ENCODE measurements around the gene CCR3.

The CCR3 gene

DNA sequence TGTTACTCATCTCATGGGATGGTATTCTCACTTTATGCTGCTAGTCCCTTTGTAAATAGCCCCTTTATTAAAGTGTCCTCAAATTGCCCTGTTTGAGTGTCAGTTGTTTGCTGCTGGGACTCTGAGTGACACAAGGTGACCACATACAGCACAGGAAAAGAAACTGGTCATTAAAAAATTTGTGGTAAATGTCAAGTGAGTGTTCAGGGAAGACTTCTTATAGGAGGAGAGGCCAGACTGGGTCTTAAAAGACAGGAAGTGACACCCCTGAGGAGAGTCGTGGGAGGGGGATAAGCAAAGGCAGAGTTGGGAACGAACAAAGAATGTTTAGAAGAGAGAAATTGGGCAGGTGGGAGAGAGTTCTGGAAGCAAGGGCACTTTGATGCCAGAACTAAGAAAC lies 35.2 kb downstream of the CCR3 start:
- no peak for DNase-seq
- H3K4ac ChIP-seq (ENCODE audit: low read depth, low read length) = no peak overlapping the region
- H3K4me3 ChIP-seq (ENCODE audit: low read length) = no peak overlapping the region
- H3K27ac ChIP-seq (ENCODE audit: low read depth, low read length) = no peak overlapping the region
- H3K23ac ChIP-seq (ENCODE audit: low read length) = no peak overlapping the region
- H2BK120ac ChIP-seq (ENCODE audit: low read depth, low read length) = no peak overlapping the region
- H3K4me2 ChIP-seq (ENCODE audit: low read length) = no peak overlapping the region
- no peak overlapping the region for H2BK15ac ChIP-seq (replicated peaks; ENCODE audit: low read depth)
- H3K79me2 ChIP-seq (ENCODE audit: control insufficient read depth, insufficient read depth, low read length) = no peaks in the 10 kb centered on the region
- no peak overlapping the region for H2BK5ac ChIP-seq (ENCODE audit: low read length)
- no peak overlapping the region for H4K8ac ChIP-seq (ENCODE audit: low read depth, low read length)
- H3K79me1 ChIP-seq (ENCODE audit: low read length) = no peaks in the 10 kb centered on the region
- H3K56ac ChIP-seq (ENCODE audit: low read length) = no peak overlapping the region
- H3K4me1 ChIP-seq (ENCODE audit: control insufficient read depth, low read depth, low read length) = no peaks in the 10 kb centered on the region
- no peak overlapping the region for H3K9ac ChIP-seq (ENCODE audit: low read length)
- no peak overlapping the region for H4K5ac ChIP-seq (ENCODE audit: low read length)
- no peaks in the 10 kb centered on the region for H3K36me3 ChIP-seq (ENCODE audit: control insufficient read depth, insufficient read depth, low read length)
- no CpG with 5 or more reads among the region's 2 CpGs for WGBS (ENCODE audit: extremely low coverage, insufficient coverage, low lambda C conversion rate)
- no peaks in the 10 kb centered on the region for H3K27me3 ChIP-seq (ENCODE audit: insufficient read depth, low read length, poor library complexity)
- no peak overlapping the region for H2AK5ac ChIP-seq (ENCODE audit: low read length)
- H3K18ac ChIP-seq (ENCODE audit: low read length) = no peak overlapping the region

DNA sequence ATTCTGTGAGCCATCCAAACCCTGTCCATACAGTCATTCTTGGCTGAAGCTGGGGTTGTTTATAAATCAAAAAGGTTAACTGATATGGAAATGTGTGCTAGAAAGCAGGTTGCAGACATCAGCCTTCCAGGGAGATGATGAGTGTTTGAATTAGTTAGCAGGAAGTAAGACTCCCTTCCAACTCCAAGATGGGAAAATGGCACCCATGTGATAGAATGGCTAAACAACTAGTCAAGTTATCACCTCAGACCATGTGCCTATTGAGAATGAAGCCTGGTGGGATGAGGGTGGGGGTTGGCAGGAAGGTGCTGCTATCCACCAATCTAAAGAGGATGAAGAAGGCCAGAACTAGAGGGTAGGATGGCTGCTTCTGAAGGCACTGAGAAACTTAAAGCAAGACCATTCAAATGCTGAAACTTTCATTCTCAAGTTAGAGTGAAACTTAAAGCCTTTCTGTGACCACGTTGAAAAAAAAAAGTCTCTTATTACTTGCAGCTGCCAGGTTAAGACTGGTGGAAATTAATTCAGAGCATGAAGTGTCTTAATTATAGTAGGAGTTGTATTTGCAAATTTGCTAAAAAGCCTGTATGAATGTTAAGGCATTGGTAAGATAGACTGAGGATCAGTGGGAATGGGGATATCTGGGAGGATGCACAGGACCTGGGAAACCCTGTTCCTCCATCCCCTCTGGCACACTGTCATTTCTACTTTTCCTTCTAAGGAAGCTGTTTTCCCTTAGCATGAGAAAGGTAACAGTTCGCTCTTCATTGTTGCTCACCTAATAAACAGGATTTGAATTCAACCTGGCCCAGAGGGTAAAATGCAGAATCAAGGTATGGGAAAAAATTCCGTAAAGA lies 36.8 kb downstream of the CCR3 start:
- H4K5ac ChIP-seq (ENCODE audit: low read length) = no peak overlapping the region
- H3K79me2 ChIP-seq (ENCODE audit: control insufficient read depth, insufficient read depth, low read length) = no peaks in the 10 kb centered on the region
- no peak overlapping the region for H2BK5ac ChIP-seq (ENCODE audit: low read length)
- H3K23ac ChIP-seq (ENCODE audit: low read length) = no peak overlapping the region
- H3K4me1 ChIP-seq (ENCODE audit: control insufficient read depth, low read depth, low read length) = no peaks in the 10 kb centered on the region
- no peaks in the 10 kb centered on the region for H3K27me3 ChIP-seq (ENCODE audit: insufficient read depth, low read length, poor library complexity)
- WGBS (ENCODE audit: extremely low coverage, insufficient coverage, low lambda C conversion rate) = no CpG with 5 or more reads among the region's 3 CpGs
- H3K79me1 ChIP-seq (ENCODE audit: low read length) = no peaks in the 10 kb centered on the region
- no peak overlapping the region for H4K8ac ChIP-seq (ENCODE audit: low read depth, low read length)
- H3K56ac ChIP-seq (ENCODE audit: low read length) = no peak overlapping the region
- H3K9ac ChIP-seq (ENCODE audit: low read length) = no peak overlapping the region
- no peak overlapping the region for H2BK15ac ChIP-seq (replicated peaks; ENCODE audit: low read depth)
- no peak overlapping the region for H3K18ac ChIP-seq (ENCODE audit: low read length)
- H2AK5ac ChIP-seq (ENCODE audit: low read length) = no peak overlapping the region
- H2BK120ac ChIP-seq (ENCODE audit: low read depth, low read length) = no peak overlapping the region
- no peaks in the 10 kb centered on the region for H3K36me3 ChIP-seq (ENCODE audit: control insufficient read depth, insufficient read depth, low read length)
- DNase-seq = no peak
- no peak overlapping the region for H3K4me3 ChIP-seq (ENCODE audit: low read length)
- H3K4ac ChIP-seq (ENCODE audit: low read depth, low read length) = no peak overlapping the region
- no peak overlapping the region for H3K27ac ChIP-seq (ENCODE audit: low read depth, low read length)
- no peak overlapping the region for H3K4me2 ChIP-seq (ENCODE audit: low read length)

DNA sequence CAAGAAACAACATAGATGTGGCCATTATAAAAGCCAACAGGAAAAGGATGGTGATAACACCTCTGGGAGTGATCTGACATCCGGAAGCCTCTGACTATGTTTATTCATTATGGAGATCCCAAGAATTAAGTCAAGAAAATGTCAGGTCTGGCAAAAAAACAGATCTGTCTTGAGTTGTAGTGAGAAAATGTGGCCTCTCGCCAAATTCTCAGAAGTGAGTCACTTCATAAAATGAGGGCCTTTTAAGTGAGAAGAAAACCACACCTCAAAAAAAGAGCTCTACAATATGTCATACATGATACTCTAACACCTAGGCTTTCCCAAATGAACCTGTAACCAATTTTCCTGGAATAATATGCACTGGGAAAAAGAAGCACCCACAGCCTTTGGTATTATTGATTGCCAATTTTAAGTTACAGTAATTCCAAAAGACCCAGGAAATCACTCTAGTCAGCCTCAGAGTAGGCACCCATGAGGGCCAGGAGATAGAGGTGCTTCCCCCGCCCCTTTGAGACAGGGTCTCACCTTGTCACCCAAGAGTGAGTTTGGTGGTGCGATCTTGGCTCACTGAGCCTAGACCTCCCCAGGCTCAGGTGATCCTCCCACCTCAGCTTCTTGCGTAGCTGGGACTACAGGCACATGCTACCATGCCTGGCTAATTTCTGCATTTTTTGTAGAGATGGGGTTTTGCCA lies 38.0 kb downstream of the CCR3 start:
- Histone ChIP-seq H3K4me1 (ENCODE audit: control insufficient read depth, low read depth, low read length) (no peaks in the 10 kb centered on the region), H3K27ac (ENCODE audit: low read depth, low read length) (no peak overlapping the region), H4K5ac (ENCODE audit: low read length) (no peak overlapping the region), H3K79me1 (ENCODE audit: low read length) (no peaks in the 10 kb centered on the region), H2AK5ac (ENCODE audit: low read length) (no peak overlapping the region), H4K8ac (ENCODE audit: low read depth, low read length) (no peak overlapping the region), H3K4me2 (ENCODE audit: low read length) (no peak overlapping the region), H3K18ac (ENCODE audit: low read length) (no peak overlapping the region), H3K79me2 (ENCODE audit: control insufficient read depth, insufficient read depth, low read length) (no peaks in the 10 kb centered on the region), H3K4ac (ENCODE audit: low read depth, low read length) (no peak overlapping the region), H2BK5ac (ENCODE audit: low read length) (no peak overlapping the region), H3K4me3 (ENCODE audit: low read length) (no peak overlapping the region), H3K27me3 (ENCODE audit: insufficient read depth, low read length, poor library complexity) (no peaks in the 10 kb centered on the region), H2BK120ac (ENCODE audit: low read depth, low read length) (no peak overlapping the region), H3K36me3 (ENCODE audit: control insufficient read depth, insufficient read depth, low read length) (no peaks in the 10 kb centered on the region), H3K56ac (ENCODE audit: low read length) (no peak overlapping the region), H3K23ac (ENCODE audit: low read length) (no peak overlapping the region), H2BK15ac (replicated peaks; ENCODE audit: low read depth) (no peak overlapping the region), H3K9ac (ENCODE audit: low read length) (no peak overlapping the region)
- no CpG with 5 or more reads among the region's 5 CpGs for WGBS (ENCODE audit: extremely low coverage, insufficient coverage, low lambda C conversion rate)
- no peak for DNase-seq

DNA sequence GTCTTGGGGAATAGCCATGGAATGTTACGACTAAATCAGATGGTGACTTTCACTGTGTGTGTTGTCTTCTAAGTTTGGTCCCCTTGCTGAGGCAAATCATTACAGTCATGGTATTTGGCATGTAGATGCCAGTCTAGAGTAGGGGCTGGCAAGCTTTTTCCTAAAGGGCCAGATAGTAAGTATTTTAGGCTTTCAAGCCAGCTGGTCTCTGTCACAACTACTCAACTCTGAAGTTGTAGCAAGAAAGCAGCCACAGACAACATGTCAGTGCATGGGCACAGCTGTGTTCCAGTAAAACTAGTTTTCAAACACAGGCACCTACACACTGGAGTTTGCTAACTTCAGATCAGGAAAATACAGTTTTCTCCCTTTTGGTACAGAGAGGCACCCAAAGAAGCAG lies 39.3 kb downstream of the CCR3 start:
- no peaks in the 10 kb centered on the region for H3K79me2 ChIP-seq (ENCODE audit: control insufficient read depth, insufficient read depth, low read length)
- no peak overlapping the region for H3K18ac ChIP-seq (ENCODE audit: low read length)
- no peak overlapping the region for H2BK120ac ChIP-seq (ENCODE audit: low read depth, low read length)
- no peak overlapping the region for H3K9ac ChIP-seq (ENCODE audit: low read length)
- no peak overlapping the region for H4K5ac ChIP-seq (ENCODE audit: low read length)
- no peak for DNase-seq
- no peaks in the 10 kb centered on the region for H3K79me1 ChIP-seq (ENCODE audit: low read length)
- no CpG with 5 or more reads among the region's 1 CpG for WGBS (ENCODE audit: extremely low coverage, insufficient coverage, low lambda C conversion rate)
- H3K4me1 ChIP-seq (ENCODE audit: control insufficient read depth, low read depth, low read length) = no peaks in the 10 kb centered on the region
- H2BK15ac ChIP-seq (replicated peaks; ENCODE audit: low read depth) = no peak overlapping the region
- H3K27me3 ChIP-seq (ENCODE audit: insufficient read depth, low read length, poor library complexity) = no peaks in the 10 kb centered on the region
- H3K4me3 ChIP-seq (ENCODE audit: low read length) = no peak overlapping the region
- H3K27ac ChIP-seq (ENCODE audit: low read depth, low read length) = no peak overlapping the region
- H3K4me2 ChIP-seq (ENCODE audit: low read length) = no peak overlapping the region
- H3K56ac ChIP-seq (ENCODE audit: low read length) = no peak overlapping the region
- H4K8ac ChIP-seq (ENCODE audit: low read depth, low read length) = no peak overlapping the region
- no peak overlapping the region for H3K23ac ChIP-seq (ENCODE audit: low read length)
- no peaks in the 10 kb centered on the region for H3K36me3 ChIP-seq (ENCODE audit: control insufficient read depth, insufficient read depth, low read length)
- H3K4ac ChIP-seq (ENCODE audit: low read depth, low read length) = no peak overlapping the region
- H2BK5ac ChIP-seq (ENCODE audit: low read length) = no peak overlapping the region
- no peak overlapping the region for H2AK5ac ChIP-seq (ENCODE audit: low read length)

DNA sequence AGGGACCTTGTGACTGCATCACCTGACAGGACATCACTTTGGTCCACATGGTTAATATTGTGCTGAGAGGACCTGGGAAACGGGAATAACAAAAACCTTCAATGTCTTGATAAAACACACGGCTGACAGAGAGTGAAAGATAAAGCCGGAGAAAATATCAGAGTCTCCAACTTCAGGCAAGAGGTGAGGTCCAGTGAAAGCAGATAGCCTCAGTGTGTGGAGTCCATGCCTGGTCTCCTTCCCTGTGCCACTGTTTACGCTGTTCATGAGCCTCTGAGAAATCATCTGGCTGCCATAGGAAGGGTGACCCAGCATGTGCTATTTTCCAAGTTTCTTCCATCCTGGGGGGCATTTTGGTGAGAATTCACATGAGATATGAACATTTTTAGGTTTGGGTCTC lies 39.8 kb downstream of the CCR3 start:
- Histone ChIP-seq H3K4me3 (ENCODE audit: low read length) (no peak overlapping the region), H2BK5ac (ENCODE audit: low read length) (no peak overlapping the region), H3K9ac (ENCODE audit: low read length) (no peak overlapping the region), H3K56ac (ENCODE audit: low read length) (no peak overlapping the region), H3K4me1 (ENCODE audit: control insufficient read depth, low read depth, low read length) (no peaks in the 10 kb centered on the region), H3K4ac (ENCODE audit: low read depth, low read length) (no peak overlapping the region), H2AK5ac (ENCODE audit: low read length) (no peak overlapping the region), H3K36me3 (ENCODE audit: control insufficient read depth, insufficient read depth, low read length) (no peaks in the 10 kb centered on the region), H2BK15ac (replicated peaks; ENCODE audit: low read depth) (no peak overlapping the region), H3K23ac (ENCODE audit: low read length) (no peak overlapping the region), H4K5ac (ENCODE audit: low read length) (no peak overlapping the region), H3K4me2 (ENCODE audit: low read length) (no peak overlapping the region), H2BK120ac (ENCODE audit: low read depth, low read length) (no peak overlapping the region), H3K27ac (ENCODE audit: low read depth, low read length) (no peak overlapping the region), H3K18ac (ENCODE audit: low read length) (no peak overlapping the region), H3K79me1 (ENCODE audit: low read length) (no peaks in the 10 kb centered on the region), H3K79me2 (ENCODE audit: control insufficient read depth, insufficient read depth, low read length) (no peaks in the 10 kb centered on the region), H4K8ac (ENCODE audit: low read depth, low read length) (no peak overlapping the region), H3K27me3 (ENCODE audit: insufficient read depth, low read length, poor library complexity) (no peaks in the 10 kb centered on the region)
- no peak for DNase-seq
- WGBS (ENCODE audit: extremely low coverage, insufficient coverage, low lambda C conversion rate) = no CpG with 5 or more reads among the region's 4 CpGs
